Measurements from ENCODE around the gene UGP2. TPM values are rescaled to one million over a fixed set of nuclear protein-coding genes. Genes with fewer than 3 reads are reported as not detected.

The UGP2 gene
- total RNA-seq, 1 experiment from 2014 or later: 55.8 TPM

DNA sequence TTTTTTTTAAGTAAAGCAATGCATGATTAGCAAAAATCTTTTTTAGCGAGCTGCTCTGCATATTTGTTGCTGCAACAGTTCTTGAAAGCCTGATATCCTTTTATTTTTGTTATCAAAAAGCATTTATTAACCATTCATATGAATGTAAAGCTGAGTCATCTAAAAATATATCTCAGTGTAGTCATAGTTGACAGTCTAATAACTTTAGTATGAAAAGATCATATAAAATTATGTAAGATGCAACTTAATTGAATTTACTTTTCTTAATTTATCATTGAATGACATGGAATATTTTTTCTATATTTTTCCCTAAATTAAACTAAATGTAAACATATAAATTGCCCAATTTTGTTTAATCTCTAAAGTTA is 8.5 kb downstream of the UGP2 start:
- ATAC-seq: no peak; the same call in 1 of the 2 replicates
- no peak overlapping the region for H2AFZ ChIP-seq (ENCODE audit: low read length)
- H3K36me3 ChIP-seq (ENCODE audit: low read depth, low read length): no peaks in the 10 kb centered on the region
- peaks cover 19% of the 10 kb centered on the region for H4K20me1 ChIP-seq (ENCODE audit: low read length)
- no peak overlapping the region for H3K4me2 ChIP-seq (ENCODE audit: low read length)
- no peak overlapping the region for H3K27ac ChIP-seq (ENCODE audit: low read length)
- H3K79me2 ChIP-seq (ENCODE audit: low read length): peaks cover 98% of the 10 kb centered on the region
- no peaks in the 10 kb centered on the region for H3F3A ChIP-seq (ENCODE audit: low read length, unreplicated experiment)
- intact Hi-C loops (cut with micrococcal nuclease): no loop called here
- POLR2A ChIA-PET (ENCODE audit: unreplicated experiment): no interaction called here
- H3K27me3 ChIP-seq (ENCODE audit: low read length): no peaks in the 10 kb centered on the region
- BruUV-seq (replicated peaks): no TSS peak
- H3K9me3 ChIP-seq (ENCODE audit: low read length): no peaks in the 10 kb centered on the region
- TF ChIP-seq EZH2phosphoT487 (IDR thresholded peaks at IDR 0.05; ENCODE audit: borderline replicate concordance, low read length): no peak
- no peak overlapping the region for H3K9ac ChIP-seq (ENCODE audit: low read length)
- H3K4me1 ChIP-seq (ENCODE audit: insufficient read depth, low read length): peaks cover 15% of the 10 kb centered on the region; the same call in 1 of the 2 replicates
- CTCF ChIA-PET: no interaction called here
- no peak overlapping the region for H3K4me3 ChIP-seq (ENCODE audit: low read length)
- peak; percentile 6 for DNase-seq
- no peaks in the 10 kb centered on the region for H3K9me2 ChIP-seq (replicated peaks; ENCODE audit: low read length)

GRCh38 chr2:63850649-63851048 is 9.0 kb downstream of the UGP2 start:
- intact Hi-C loops (cut with micrococcal nuclease): no loop called here
- POLR2A ChIA-PET (ENCODE audit: unreplicated experiment): no interaction called here
- H3K9me2 ChIP-seq (replicated peaks; ENCODE audit: low read length): no peaks in the 10 kb centered on the region
- TF ChIP-seq EZH2phosphoT487 (IDR thresholded peaks at IDR 0.05; ENCODE audit: borderline replicate concordance, low read length) (no peak), EZH2 (IDR thresholded peaks at IDR 0.05; ENCODE audit: low read length, unreplicated experiment) (no peak), CTCF (conservative IDR thresholded peaks at IDR 0.05; ENCODE audit: low read depth, low read length) (no peak)
- peaks cover 19% of the 10 kb centered on the region for H4K20me1 ChIP-seq (ENCODE audit: low read length)
- no peaks in the 10 kb centered on the region for H3K27me3 ChIP-seq (ENCODE audit: low read length)
- H2AFZ ChIP-seq (ENCODE audit: low read length): no peak overlapping the region
- peaks cover 98% of the 10 kb centered on the region for H3K79me2 ChIP-seq (ENCODE audit: low read length)
- no peak overlapping the region for H3K27ac ChIP-seq (ENCODE audit: low read length)
- no TSS peak for BruUV-seq (replicated peaks)
- no peaks in the 10 kb centered on the region for H3K9me3 ChIP-seq (ENCODE audit: low read length)
- H3K4me1 ChIP-seq (ENCODE audit: insufficient read depth, low read length): peaks cover 15% of the 10 kb centered on the region; the same call in 1 of the 2 replicates
- H3K36me3 ChIP-seq (ENCODE audit: low read depth, low read length): no peaks in the 10 kb centered on the region; the same call in 1 of the 2 replicates
- ATAC-seq: peak; percentile 24; the same call in 1 of the 2 replicates
- DNase-seq: no peak
- CTCF ChIA-PET: no interaction called here
- no peaks in the 10 kb centered on the region for H3F3A ChIP-seq (ENCODE audit: low read length, unreplicated experiment)
- no peak overlapping the region for H3K4me2 ChIP-seq (ENCODE audit: low read length)
- no peak overlapping the region for H3K4me3 ChIP-seq (ENCODE audit: low read length)
- H3K9ac ChIP-seq (ENCODE audit: low read length): no peak overlapping the region

DNA sequence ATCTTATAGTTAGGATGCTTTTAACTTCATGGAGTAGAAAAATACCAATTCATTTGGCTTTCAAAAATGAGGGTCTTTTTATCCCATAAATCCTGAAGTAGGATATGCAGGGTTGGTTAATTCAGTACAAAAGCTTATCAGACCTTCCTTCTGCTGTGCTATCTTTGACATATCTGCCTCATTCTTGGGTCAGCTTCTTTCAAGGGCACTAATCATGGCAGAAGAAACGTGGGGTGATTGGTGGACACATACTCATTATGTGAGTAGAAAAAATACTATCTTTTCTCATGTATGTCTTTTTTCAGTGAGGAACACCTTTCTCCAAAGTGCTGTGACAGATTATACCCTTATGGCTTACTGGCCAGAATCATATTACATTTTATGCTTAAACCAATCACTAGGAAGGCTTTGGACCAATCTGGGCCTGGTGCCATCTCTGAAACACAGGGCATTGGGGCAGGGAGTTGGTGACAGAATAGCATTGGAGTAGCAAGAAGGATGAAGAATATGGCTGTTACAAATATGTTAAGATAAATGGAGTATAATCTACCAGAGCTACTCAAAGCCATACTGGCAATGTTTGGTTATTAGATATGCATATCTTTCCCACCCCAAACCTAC is 10.1 kb downstream of the UGP2 start:
- H3K4me1 ChIP-seq (ENCODE audit: insufficient read depth, low read length): peaks cover 15% of the 10 kb centered on the region; the same call in 1 of the 2 replicates
- no peaks in the 10 kb centered on the region for H3K9me2 ChIP-seq (replicated peaks; ENCODE audit: low read length)
- peaks cover 3% of the 10 kb centered on the region; the same call in 1 of the 2 replicates for H3K36me3 ChIP-seq (ENCODE audit: low read depth, low read length)
- no peak overlapping the region for H3K27ac ChIP-seq (ENCODE audit: low read length)
- TF ChIP-seq EZH2phosphoT487 (IDR thresholded peaks at IDR 0.05; ENCODE audit: borderline replicate concordance, low read length) (no peak), CTCF (conservative IDR thresholded peaks at IDR 0.05; ENCODE audit: low read depth, low read length) (no peak), EZH2 (IDR thresholded peaks at IDR 0.05; ENCODE audit: low read length, unreplicated experiment) (no peak)
- intact Hi-C loops (cut with micrococcal nuclease): no loop called here
- POLR2A ChIA-PET (ENCODE audit: unreplicated experiment): no interaction called here
- H3F3A ChIP-seq (ENCODE audit: low read length, unreplicated experiment): no peaks in the 10 kb centered on the region
- peaks cover 19% of the 10 kb centered on the region for H4K20me1 ChIP-seq (ENCODE audit: low read length)
- no peaks in the 10 kb centered on the region for H3K9me3 ChIP-seq (ENCODE audit: low read length)
- DNase-seq (peak; percentile 15), ATAC-seq (no peak)
- peaks cover 91% of the 10 kb centered on the region for H3K79me2 ChIP-seq (ENCODE audit: low read length)
- H3K4me3 ChIP-seq (ENCODE audit: low read length): no peak overlapping the region
- CTCF ChIA-PET: no interaction called here
- H2AFZ ChIP-seq (ENCODE audit: low read length): no peak overlapping the region
- H3K27me3 ChIP-seq (ENCODE audit: low read length): no peaks in the 10 kb centered on the region
- H3K9ac ChIP-seq (ENCODE audit: low read length): no peak overlapping the region
- H3K4me2 ChIP-seq (ENCODE audit: low read length): no peak overlapping the region
- BruUV-seq (replicated peaks): no TSS peak

All from PC-3 (cell line).